ENCODE data around the gene AHI1. TPM values are rescaled to one million over a fixed set of nuclear protein-coding genes. Genes with fewer than 3 reads are reported as not detected.
"Not testable (repeated sequence)": the region's sequence is repeated elsewhere in the genome, so short reads cannot be mapped to it uniquely, and the experiment has no call there.

The AHI1 gene
- total RNA-seq, 1 experiment from 2014 or later: 5.2 TPM

- no peak overlapping the region for H3K4me3 ChIP-seq (ENCODE audit: insufficient read depth, low read depth, low read length)
- DNase-seq: no peak
- no peaks in the 10 kb centered on the region for H3K27me3 ChIP-seq (ENCODE audit: control insufficient read depth, insufficient read depth, low read length)
- no peaks in the 10 kb centered on the region for H3K36me3 ChIP-seq (replicated peaks; ENCODE audit: control insufficient read depth, insufficient read depth, low read length)
These were observed 124.8 kb downstream of the AHI1 start for GRCh38 chr6:135372758-135373157.

- DNase-seq; H3K36me3 ChIP-seq (replicated peaks; ENCODE audit: control insufficient read depth, insufficient read depth, low read length); H3K4me3 ChIP-seq (ENCODE audit: insufficient read depth, low read depth, low read length): not testable (repeated sequence)
These were observed 133.9 kb downstream of the AHI1 start for GRCh38 chr6:135363622-135364021.

GRCh38 chr6:135362124-135362523, 135.4 kb downstream of the AHI1 start:
- H3K4me3 ChIP-seq (ENCODE audit: insufficient read depth, low read depth, low read length): no peak overlapping the region

More at GRCh38 chr6:135363622-135364021, 133.9 kb downstream of the AHI1 start:
- not testable (repeated sequence) for H3K27me3 ChIP-seq (ENCODE audit: control insufficient read depth, insufficient read depth, low read length)

GRCh38 chr6:135360222-135360621, 137.3 kb downstream of the AHI1 start:
- DNase-seq: peak; percentile 9
- no peak overlapping the region for H3K4me3 ChIP-seq (ENCODE audit: insufficient read depth, low read depth, low read length)
- H3K36me3 ChIP-seq (replicated peaks; ENCODE audit: control insufficient read depth, insufficient read depth, low read length): no peaks in the 10 kb centered on the region
- no peaks in the 10 kb centered on the region for H3K27me3 ChIP-seq (ENCODE audit: control insufficient read depth, insufficient read depth, low read length)

More at GRCh38 chr6:135362124-135362523, 135.4 kb downstream of the AHI1 start:
- no peaks in the 10 kb centered on the region for H3K27me3 ChIP-seq (ENCODE audit: control insufficient read depth, insufficient read depth, low read length)
- H3K36me3 ChIP-seq (replicated peaks; ENCODE audit: control insufficient read depth, insufficient read depth, low read length): no peaks in the 10 kb centered on the region
- no peak for DNase-seq

GRCh38 chr6:135358985-135359384, 138.6 kb downstream of the AHI1 start:
- no peaks in the 10 kb centered on the region for H3K27me3 ChIP-seq (ENCODE audit: control insufficient read depth, insufficient read depth, low read length)
- DNase-seq: no peak
- no peaks in the 10 kb centered on the region for H3K36me3 ChIP-seq (replicated peaks; ENCODE audit: control insufficient read depth, insufficient read depth, low read length)
- no peak overlapping the region for H3K4me3 ChIP-seq (ENCODE audit: insufficient read depth, low read depth, low read length)

- no peak overlapping the region for H3K4me3 ChIP-seq (ENCODE audit: insufficient read depth, low read depth, low read length)
- DNase-seq: no peak
These were observed 139.2 kb downstream of the AHI1 start for GRCh38 chr6:135358251-135358821.

GRCh38 chr6:135354407-135354806, 143.1 kb downstream of the AHI1 start:
- DNase-seq: no peak
- H3K27me3 ChIP-seq (ENCODE audit: control insufficient read depth, insufficient read depth, low read length): no peaks in the 10 kb centered on the region
- no peaks in the 10 kb centered on the region for H3K36me3 ChIP-seq (replicated peaks; ENCODE audit: control insufficient read depth, insufficient read depth, low read length)
- H3K4me3 ChIP-seq (ENCODE audit: insufficient read depth, low read depth, low read length): no peak overlapping the region

More at GRCh38 chr6:135358251-135358821, 139.2 kb downstream of the AHI1 start:
- Histone ChIP-seq H3K27me3 (ENCODE audit: control insufficient read depth, insufficient read depth, low read length) (no peaks in the 10 kb centered on the region), H3K36me3 (replicated peaks; ENCODE audit: control insufficient read depth, insufficient read depth, low read length) (no peaks in the 10 kb centered on the region)

- Histone ChIP-seq H3K36me3 (replicated peaks; ENCODE audit: control insufficient read depth, insufficient read depth, low read length) (no peaks in the 10 kb centered on the region), H3K4me3 (ENCODE audit: insufficient read depth, low read depth, low read length) (no peak overlapping the region)
- no peak for DNase-seq
These were observed 144.4 kb downstream of the AHI1 start for GRCh38 chr6:135353113-135353512.

GRCh38 chr6:135351635-135352034, 145.9 kb downstream of the AHI1 start:
- Histone ChIP-seq H3K36me3 (replicated peaks; ENCODE audit: control insufficient read depth, insufficient read depth, low read length) (no peaks in the 10 kb centered on the region), H3K4me3 (ENCODE audit: insufficient read depth, low read depth, low read length) (no peak overlapping the region), H3K27me3 (ENCODE audit: control insufficient read depth, insufficient read depth, low read length) (no peaks in the 10 kb centered on the region)
- no peak for DNase-seq

More at GRCh38 chr6:135353113-135353512, 144.4 kb downstream of the AHI1 start:
- no peaks in the 10 kb centered on the region for H3K27me3 ChIP-seq (ENCODE audit: control insufficient read depth, insufficient read depth, low read length)

GRCh38 chr6:135347887-135348286, 149.7 kb downstream of the AHI1 start:
- DNase-seq: no peak
- Histone ChIP-seq H3K4me3 (ENCODE audit: insufficient read depth, low read depth, low read length) (no peak overlapping the region), H3K27me3 (ENCODE audit: control insufficient read depth, insufficient read depth, low read length) (no peaks in the 10 kb centered on the region), H3K36me3 (replicated peaks; ENCODE audit: control insufficient read depth, insufficient read depth, low read length) (no peaks in the 10 kb centered on the region)

- H3K36me3 ChIP-seq (replicated peaks; ENCODE audit: control insufficient read depth, insufficient read depth, low read length): no peaks in the 10 kb centered on the region
- no peaks in the 10 kb centered on the region for H3K27me3 ChIP-seq (ENCODE audit: control insufficient read depth, insufficient read depth, low read length)
- H3K4me3 ChIP-seq (ENCODE audit: insufficient read depth, low read depth, low read length): no peak overlapping the region
- no peak for DNase-seq
These were observed 150.8 kb downstream of the AHI1 start for GRCh38 chr6:135346747-135347146.

- no peak for DNase-seq
- H3K36me3 ChIP-seq (replicated peaks; ENCODE audit: control insufficient read depth, insufficient read depth, low read length): no peaks in the 10 kb centered on the region
These were observed 153.0 kb downstream of the AHI1 start for GRCh38 chr6:135344526-135344925.

GRCh38 chr6:135339920-135340319, 157.6 kb downstream of the AHI1 start:
- H3K4me3 ChIP-seq (ENCODE audit: insufficient read depth, low read depth, low read length); H3K27me3 ChIP-seq (ENCODE audit: control insufficient read depth, insufficient read depth, low read length); H3K36me3 ChIP-seq (replicated peaks; ENCODE audit: control insufficient read depth, insufficient read depth, low read length); DNase-seq: not testable (repeated sequence)

More at GRCh38 chr6:135344526-135344925, 153.0 kb downstream of the AHI1 start:
- Histone ChIP-seq H3K4me3 (ENCODE audit: insufficient read depth, low read depth, low read length) (no peak overlapping the region), H3K27me3 (ENCODE audit: control insufficient read depth, insufficient read depth, low read length) (no peaks in the 10 kb centered on the region)

GRCh38 chr6:135334169-135334568, 163.4 kb downstream of the AHI1 start:
- no peaks in the 10 kb centered on the region for H3K36me3 ChIP-seq (replicated peaks; ENCODE audit: control insufficient read depth, insufficient read depth, low read length)
- DNase-seq: no peak
- H3K4me3 ChIP-seq (ENCODE audit: insufficient read depth, low read depth, low read length): no peak overlapping the region
- H3K27me3 ChIP-seq (ENCODE audit: control insufficient read depth, insufficient read depth, low read length): no peaks in the 10 kb centered on the region

- H3K36me3 ChIP-seq (replicated peaks; ENCODE audit: control insufficient read depth, insufficient read depth, low read length): no peaks in the 10 kb centered on the region
These were observed 166.5 kb downstream of the AHI1 start for GRCh38 chr6:135331002-135331401.

More at GRCh38 chr6:135331002-135331401, 166.5 kb downstream of the AHI1 start:
- Histone ChIP-seq H3K27me3 (ENCODE audit: control insufficient read depth, insufficient read depth, low read length) (no peaks in the 10 kb centered on the region), H3K4me3 (ENCODE audit: insufficient read depth, low read depth, low read length) (no peak overlapping the region)
- no peak for DNase-seq

All from H7 (cell line).